ENCODE results near the gene LTBP1.
"Not testable (repeated sequence)": the region's sequence is repeated elsewhere in the genome, so short reads cannot be mapped to it uniquely, and the experiment has no call there.

- TF ChIP-seq CTCF, POLR2A, EP300 (IDR thresholded peaks at IDR 0.05): not testable (repeated sequence)
Measured at GRCh38 chr2:32973772-32974171, 27.0 kb downstream of the LTBP1 start.

All from ovary (tissue), 3 donors.